ENCODE data around the gene HELZ.
"Not testable (repeated sequence)": the region's sequence is repeated elsewhere in the genome, so short reads cannot be mapped to it uniquely, and the experiment has no call there.

The HELZ gene

GRCh38 chr17:67115401-67115800 lies 129.6 kb downstream of the HELZ start:
- DNase-seq (ENCODE audit: low read depth in 2 of 2): no peak

- no peak for DNase-seq (ENCODE audit: low read depth in 2 of 2)
Observed at GRCh38 chr17:67113486-67113885, 131.5 kb downstream of the HELZ start.

GRCh38 chr17:67111808-67112207 lies 133.2 kb downstream of the HELZ start:
- DNase-seq (ENCODE audit: low read depth in 2 of 2): no peak

- no peak for DNase-seq (ENCODE audit: low read depth in 2 of 2)
Observed at GRCh38 chr17:67111327-67111726, 133.7 kb downstream of the HELZ start.

DNA sequence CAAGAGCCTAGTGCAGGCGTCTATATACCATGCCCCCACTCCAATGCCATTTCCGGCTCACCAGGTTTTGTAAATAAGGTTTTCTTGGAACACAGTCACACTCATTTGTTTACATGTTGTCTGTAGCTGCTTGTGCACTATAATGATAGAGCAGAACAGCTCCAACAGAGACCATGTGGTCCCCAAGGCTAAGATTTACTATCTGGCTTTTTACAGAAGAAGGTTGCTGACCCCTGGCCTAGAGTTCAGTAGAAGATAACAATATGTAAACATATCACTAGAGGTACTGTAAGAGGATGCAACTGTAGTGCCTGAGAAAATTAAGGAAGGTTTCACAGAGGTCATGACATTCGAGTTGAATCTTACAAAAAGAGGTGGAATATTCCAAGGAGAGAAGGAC lies 134.4 kb downstream of the HELZ start:
- no peak for DNase-seq (ENCODE audit: low read depth in 2 of 2)

DNA sequence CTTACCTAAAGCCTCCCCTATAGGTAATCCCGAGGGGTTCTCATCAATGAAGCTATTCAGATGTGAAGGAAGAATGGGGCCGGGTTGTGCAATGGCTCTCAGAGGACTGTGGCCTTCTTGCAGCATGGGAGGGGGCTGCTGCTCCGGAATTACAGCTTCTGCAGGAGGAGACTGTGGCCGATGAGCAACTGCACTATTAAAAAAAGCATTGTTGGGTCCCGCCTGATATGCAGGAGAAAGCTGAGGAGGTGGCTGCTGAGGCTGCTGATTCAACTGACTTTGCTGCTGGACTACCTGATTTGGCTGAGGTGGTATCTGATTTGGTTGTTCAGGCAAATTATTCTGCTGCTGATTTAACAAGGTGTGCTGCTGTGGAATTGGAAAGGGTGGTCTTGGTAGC lies 135.9 kb downstream of the HELZ start:
- DNase-seq (ENCODE audit: low read depth in 2 of 2): no peak

DNA sequence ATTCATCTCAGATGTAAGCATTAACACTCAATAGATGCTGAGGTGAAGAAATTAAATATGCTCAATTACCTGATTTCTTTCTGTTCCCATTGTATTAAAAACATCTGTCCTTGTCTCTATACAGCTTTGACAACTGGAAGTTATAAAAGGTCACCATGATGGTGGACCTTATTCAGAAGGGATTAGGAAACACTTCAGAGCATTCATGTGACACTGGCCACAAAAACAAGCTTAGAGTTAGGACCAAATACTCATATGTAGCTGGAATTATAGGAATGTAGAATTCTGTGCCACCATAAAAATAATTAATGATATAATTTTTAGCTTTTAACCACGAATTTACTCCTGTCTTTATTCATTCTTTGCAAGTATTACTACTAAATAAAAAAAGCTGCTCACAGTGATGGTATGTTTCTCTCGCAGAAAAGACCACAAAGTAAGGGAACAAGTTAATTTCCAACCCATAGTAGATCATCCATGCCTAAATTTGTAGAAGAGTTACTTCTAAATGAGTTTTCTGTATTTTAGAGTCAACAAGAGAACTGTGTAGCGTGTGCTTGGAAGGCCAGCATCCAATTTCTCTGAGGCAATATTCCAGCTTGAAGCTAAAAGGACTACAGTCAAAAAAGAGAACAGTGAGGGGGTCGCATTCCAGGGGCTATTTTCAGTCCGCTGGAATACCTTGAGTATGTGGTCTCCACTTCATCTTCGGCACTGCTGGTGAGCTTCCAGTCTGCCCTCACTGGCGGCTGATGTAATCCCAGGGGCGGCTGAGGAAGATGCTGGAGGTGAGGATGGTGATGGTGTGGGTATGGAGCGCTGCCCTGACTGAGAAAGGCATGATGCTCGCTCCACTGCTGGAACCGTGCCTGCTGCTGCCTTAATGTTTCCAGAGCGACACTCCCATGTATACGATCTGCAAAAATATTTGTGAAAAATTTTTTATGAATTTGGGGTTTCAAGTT lies 136.9 kb downstream of the HELZ start:
- no peak for DNase-seq (ENCODE audit: low read depth in 2 of 2)

- no peak for DNase-seq (ENCODE audit: low read depth in 2 of 2)
Observed at GRCh38 chr17:67107171-67107570, 137.8 kb downstream of the HELZ start.

DNA sequence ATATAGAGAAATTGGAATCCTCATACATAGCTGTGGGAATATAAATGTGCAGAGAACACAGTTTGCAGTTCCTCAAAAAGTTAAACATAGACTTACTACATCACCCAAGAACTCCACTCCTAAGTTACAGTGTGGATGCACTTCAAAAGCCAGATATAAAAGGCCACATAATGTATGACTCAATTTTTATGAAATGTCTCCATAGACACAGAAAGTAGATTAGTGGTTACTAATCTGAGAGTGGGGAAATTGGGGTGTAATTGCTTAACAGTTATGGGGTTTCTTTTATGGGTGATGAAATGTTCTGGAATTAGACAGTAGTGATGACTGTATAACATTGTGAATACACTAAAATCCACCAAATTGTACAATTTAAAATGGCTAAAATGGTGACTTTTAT lies 139.8 kb downstream of the HELZ start:
- DNase-seq (ENCODE audit: low read depth in 2 of 2): no peak

DNA sequence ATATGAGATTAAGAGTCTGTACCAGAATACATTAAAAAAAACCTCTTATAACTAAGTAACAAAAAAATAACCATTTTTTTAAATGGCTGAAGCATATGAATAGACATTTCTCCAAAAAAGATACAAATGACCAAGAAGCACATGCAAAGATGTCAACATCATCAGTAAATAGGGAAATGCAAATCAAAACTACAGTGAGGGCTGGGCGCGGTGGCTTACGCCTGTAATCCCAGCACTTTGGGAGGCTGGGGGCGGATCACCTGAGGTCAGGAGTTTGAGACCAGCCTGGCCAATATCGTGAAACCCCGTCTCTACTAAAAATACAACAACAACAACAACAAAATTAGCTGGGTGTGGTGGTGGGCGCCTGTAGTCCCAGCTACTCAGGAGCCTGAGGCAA lies 140.4 kb downstream of the HELZ start:
- not testable (repeated sequence) for DNase-seq (ENCODE audit: low read depth in 2 of 2)

GRCh38 chr17:67098006-67098405 lies 147.0 kb downstream of the HELZ start:
- no peak for DNase-seq (ENCODE audit: low read depth in 2 of 2)

DNA sequence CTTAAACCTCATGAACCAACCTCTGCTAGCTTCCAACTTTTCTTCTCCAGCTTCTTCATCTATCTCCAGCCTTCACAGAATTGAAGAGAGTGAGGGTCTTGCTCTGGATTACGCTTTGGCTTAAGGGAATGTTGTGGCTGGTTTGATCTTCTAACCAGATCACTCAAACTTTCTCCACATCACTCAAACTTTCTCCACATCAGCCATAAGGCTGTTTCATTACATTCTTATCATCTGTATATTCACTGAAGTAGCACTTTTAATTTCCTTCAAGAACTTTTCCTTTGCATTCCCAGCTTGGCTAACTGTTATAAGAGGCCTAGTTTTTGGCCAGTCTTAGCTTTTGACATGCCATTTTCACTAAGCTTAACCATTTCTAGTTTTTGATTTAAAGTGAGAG lies 148.4 kb downstream of the HELZ start:
- no peak for DNase-seq (ENCODE audit: low read depth in 2 of 2)

DNA sequence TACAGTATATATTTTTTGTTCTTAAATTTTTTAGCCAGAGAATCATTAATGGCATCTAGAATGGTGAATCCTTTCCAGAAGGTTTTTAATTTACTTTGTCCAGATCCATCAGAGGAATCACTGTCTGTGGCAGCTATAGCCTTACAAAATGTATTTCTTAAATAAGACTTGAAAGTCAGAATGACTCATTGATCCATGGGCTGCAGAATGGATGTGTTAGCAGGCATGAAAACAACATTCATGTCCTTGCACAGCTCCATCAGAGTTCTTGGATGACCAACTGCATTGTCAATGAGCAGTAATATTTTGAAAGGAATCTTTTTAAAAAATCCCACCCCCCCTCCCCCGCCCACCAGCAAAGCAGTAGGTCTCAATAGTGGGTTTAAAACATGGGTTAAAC lies 149.2 kb downstream of the HELZ start:
- no peak for DNase-seq (ENCODE audit: low read depth in 2 of 2)

- DNase-seq (ENCODE audit: low read depth in 2 of 2): not testable (repeated sequence)
Observed at GRCh38 chr17:67095291-67095690, 149.7 kb downstream of the HELZ start.

GRCh38 chr17:67093348-67093747 lies 151.6 kb downstream of the HELZ start:
- DNase-seq (ENCODE audit: low read depth in 2 of 2): no peak

DNA sequence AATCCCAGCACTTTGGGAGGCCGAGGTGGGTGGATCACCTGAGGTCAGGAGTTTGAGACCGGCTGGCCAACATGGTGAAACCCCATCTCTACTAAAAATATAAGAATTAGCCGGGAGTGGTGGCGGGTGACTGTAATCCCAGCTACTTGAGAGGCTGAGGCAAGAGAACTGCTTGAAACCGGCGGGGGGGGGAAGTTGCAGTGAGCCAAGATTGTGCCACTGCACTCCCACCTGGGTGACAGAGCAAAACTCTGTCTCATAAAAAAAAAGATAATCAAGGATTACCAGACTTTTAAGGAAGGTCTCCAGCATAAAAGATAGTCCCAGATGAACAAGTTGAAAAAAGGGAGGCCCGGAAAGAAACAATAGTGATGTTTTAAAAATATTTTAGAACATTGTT lies 152.3 kb downstream of the HELZ start:
- not testable (repeated sequence) for DNase-seq (ENCODE audit: low read depth in 2 of 2)

GRCh38 chr17:67092291-67092690 lies 152.7 kb downstream of the HELZ start:
- no peak for DNase-seq (ENCODE audit: low read depth in 2 of 2)

DNA sequence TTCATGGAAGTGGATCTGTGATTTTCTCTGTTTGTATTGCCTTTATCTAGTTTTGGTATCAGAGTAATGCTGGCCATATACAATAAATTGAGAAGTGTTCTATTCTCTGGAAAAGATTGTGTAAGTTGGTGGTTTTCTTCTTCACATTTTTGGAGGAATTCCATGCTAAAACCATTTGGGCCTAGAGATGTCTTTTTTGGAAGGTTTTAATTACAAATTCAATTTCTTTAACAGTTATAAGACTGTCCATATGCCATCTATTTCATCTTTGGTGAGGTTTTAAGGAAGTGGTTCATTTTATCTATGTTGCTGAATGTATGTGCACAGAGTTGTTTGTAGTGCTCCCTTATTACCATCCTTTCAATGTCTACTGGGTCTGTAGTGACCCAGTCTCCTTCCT lies 154.7 kb downstream of the HELZ start:
- DNase-seq (ENCODE audit: low read depth in 2 of 2): no peak

DNA sequence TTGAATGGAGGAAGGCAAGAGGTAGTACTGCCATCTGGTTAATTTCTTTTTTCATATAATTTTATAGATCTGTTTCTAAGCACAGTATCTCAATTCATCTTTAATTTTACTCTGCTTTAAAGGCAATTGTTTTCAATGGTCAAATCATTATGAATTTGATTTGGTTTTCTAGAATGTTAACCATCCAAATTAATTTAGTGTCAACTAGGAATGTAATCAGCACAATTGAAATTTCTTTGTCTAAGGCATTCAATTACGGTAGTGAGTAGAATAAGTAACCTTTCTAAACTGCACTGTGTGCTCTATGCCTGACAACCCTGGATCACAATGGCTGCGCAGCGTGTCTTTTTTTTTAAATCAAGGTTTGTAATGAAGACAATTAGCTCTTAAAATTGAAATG lies 156.4 kb downstream of the HELZ start:
- no peak for DNase-seq (ENCODE audit: low read depth in 2 of 2)

- DNase-seq (ENCODE audit: low read depth in 2 of 2): no peak
Observed at GRCh38 chr17:67085406-67085805, 159.6 kb downstream of the HELZ start.

DNA sequence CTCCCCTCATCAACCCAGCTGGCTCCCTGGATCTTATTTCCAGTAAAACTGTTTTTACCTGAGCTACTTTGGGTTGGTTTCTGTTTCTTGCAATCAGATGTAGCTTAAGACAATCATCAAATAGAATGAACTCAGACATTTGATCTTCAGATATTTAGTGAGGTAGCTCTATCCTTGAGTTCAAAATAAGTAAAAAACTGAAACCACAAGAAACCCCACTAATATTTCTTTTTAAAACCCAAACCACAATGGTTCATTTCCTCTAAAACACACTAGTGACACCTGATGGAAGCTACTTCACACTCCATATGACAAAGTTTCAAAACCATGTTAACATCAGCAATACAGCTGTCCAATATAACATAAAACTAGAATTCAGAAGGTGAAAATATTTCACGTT lies 162.9 kb downstream of the HELZ start:
- DNase-seq (ENCODE audit: low read depth in 2 of 2): no peak

- no peak for DNase-seq (ENCODE audit: low read depth in 2 of 2)
Observed at GRCh38 chr17:67080804-67081203, 164.2 kb downstream of the HELZ start.

- DNase-seq (ENCODE audit: low read depth in 2 of 2): no peak
Observed at GRCh38 chr17:67079491-67079890, 165.5 kb downstream of the HELZ start.

DNA sequence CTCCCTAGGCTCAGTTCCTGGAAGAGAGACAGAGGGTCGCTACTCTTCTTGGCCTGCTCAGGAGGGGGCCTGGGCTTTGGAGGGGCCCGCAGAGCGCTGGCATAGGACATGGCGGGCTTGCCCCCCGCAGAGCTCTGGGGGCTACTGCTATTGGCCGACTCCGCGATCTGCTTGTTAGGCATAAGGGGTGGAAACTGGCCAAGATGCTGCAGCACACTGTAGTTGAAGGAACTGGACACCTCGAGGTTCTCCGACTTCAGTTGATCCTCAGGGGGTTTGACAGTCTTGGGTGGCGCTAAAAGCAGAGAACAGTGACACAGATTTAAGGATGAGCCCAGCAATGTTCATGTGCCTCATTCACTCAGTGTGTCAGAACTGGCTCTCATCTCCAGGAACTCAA lies 166.7 kb downstream of the HELZ start:
- no peak for DNase-seq (ENCODE audit: low read depth in 2 of 2)

Measured in stimulated activated CD4-positive, alpha-beta T cell treated with anti-CD3 and anti-CD28 coated beads, Interleukin-15, amount 100 ng/mL, for 48 hours (primary cell).